HCT116 (cell line): ENCODE data around the gene DPP10.

ENCODE experiments used
- CEBPB ChIP-seq: IDR thresholded peaks from 2 replicates; pipeline ENCODE4 v1.6.1; 2012; ENCODE audit warnings: low read depth
- CTCF ChIP-seq, 3 experiments: fragments of 200-600 bp in 1 of 3; sonication (generic) in 1 of 3; IDR thresholded peaks in 2 of 3; conservative IDR thresholded peaks in 1 of 3; 2 replicates each; pipeline ENCODE4 v1.5.1; 2012 to 2017; ENCODE audit warnings: low read depth in 2 of 3, low read length in 2 of 3, antibody characterized with exemption in 1 of 3, borderline replicate concordance in 1 of 3, control low read depth in 1 of 3, mild to moderate bottlenecking in 1 of 3, mixed read lengths in 1 of 3, mixed run types in 1 of 3, moderate library complexity in 1 of 3; ENCODE audit not compliant: insufficient read depth in 1 of 3
- POLR2A ChIP-seq: IDR thresholded peaks from 2 replicates; pipeline ENCODE4 v1.7.0; 2011; ENCODE audit warnings: borderline replicate concordance; ENCODE audit not compliant: insufficient read depth, insufficient read length; ENCODE audit errors: extremely low read depth
- RAD21 ChIP-seq: IDR thresholded peaks from 2 replicates; pipeline ENCODE4 v1.6.1; 2012; ENCODE audit warnings: low read depth, mild to moderate bottlenecking
- SIN3A ChIP-seq: IDR thresholded peaks from 2 replicates; pipeline ENCODE4 v1.6.1; 2012; ENCODE audit warnings: low read depth
- SP1 ChIP-seq: IDR thresholded peaks from 2 replicates; pipeline ENCODE4 v1.6.1; 2012; ENCODE audit warnings: low read depth
- ZNF274 ChIP-seq: fragments of 200-500 bp; sonication (Bioruptor generic); IDR thresholded peaks from 2 replicates; pipeline ENCODE4 v1.6.1; 2014; ENCODE audit warnings: mild to moderate bottlenecking, low read depth, low read length, inconsistent platforms

GRCh38 chr2:115161771-115162493 lies 719.5 kb downstream of the DPP10 start:
- TF ChIP-seq CTCF (IDR thresholded peaks at IDR 0.05 in 2 of 3, conservative IDR thresholded peaks at IDR 0.05 in 1 of 3; ENCODE audit: borderline replicate concordance in 1 of 3, insufficient read depth in 1 of 3, low read depth in 2 of 3, low read length in 2 of 3) (no peak), RAD21 (no peak), SIN3A (no peak), POLR2A (no peak), ZNF274 (no peak), SP1 (no peak), CEBPB (no peak)
